Astrocyte (in vitro differentiated cells and primary cell): ENCODE results near the gene SRRM1. TPM values are rescaled to one million over a fixed set of nuclear protein-coding genes. Genes with fewer than 3 reads are reported as not detected.

Source experiments
- DNase-seq: peaks from one replicate; pipeline ENCODE4 v3.0.0-alpha.2; 2010; ENCODE audit warnings: low read depth
- FAIRE-seq: peaks from 2 replicates; lab custom pipeline; 2011; peaks lifted over from hg19 to GRCh38; lab: Jason Lieb, UNC
- H2AFZ ChIP-seq: 2 replicates; pipeline ENCODE4 v1.6.0; 2012; ENCODE audit warnings: low read depth, low read length, inconsistent platforms
- H3K27ac ChIP-seq: 2 replicates; pipeline ENCODE4 v1.5.1; 2011; ENCODE audit warnings: low read depth, low read length, inconsistent platforms
- H3K27me3 ChIP-seq: 2 replicates; pipeline ENCODE4 v1.6.0; 2011; ENCODE audit warnings: low read length, inconsistent platforms; ENCODE audit not compliant: insufficient read depth
- H3K36me3 ChIP-seq: 2 replicates; pipeline ENCODE4 v1.5.1; 2011; ENCODE audit warnings: low read length, inconsistent platforms; ENCODE audit not compliant: insufficient read depth
- H3K4me1 ChIP-seq: 2 replicates; pipeline ENCODE4 v1.5.1; 2011; ENCODE audit warnings: low read length, inconsistent platforms; ENCODE audit not compliant: insufficient read depth
- H3K4me2 ChIP-seq: 2 replicates; pipeline ENCODE4 v1.6.0; 2012; ENCODE audit warnings: low read length, inconsistent platforms
- H3K4me3 ChIP-seq: 2 replicates; pipeline ENCODE4 v1.5.1; 2011; ENCODE audit warnings: low read depth, mild to moderate bottlenecking, low read length, inconsistent platforms; ENCODE audit not compliant: insufficient read depth
- H3K79me2 ChIP-seq: 2 replicates; pipeline ENCODE4 v1.6.0; 2012; ENCODE audit warnings: mild to moderate bottlenecking, low read length, inconsistent platforms; ENCODE audit not compliant: insufficient read depth
- H3K9ac ChIP-seq: 2 replicates; pipeline ENCODE4 v1.6.0; 2012; ENCODE audit warnings: mild to moderate bottlenecking, low read length, inconsistent platforms
- H3K9me3 ChIP-seq: 2 replicates; pipeline ENCODE4 v1.5.1; 2012; ENCODE audit warnings: low read depth, mild to moderate bottlenecking, low read length, inconsistent platforms; ENCODE audit not compliant: insufficient read depth
- H4K20me1 ChIP-seq: 2 replicates; pipeline ENCODE4 v1.6.0; 2012; ENCODE audit warnings: low read length, inconsistent platforms; ENCODE audit not compliant: insufficient read depth
- H3K27ac Mint-ChIP-seq: one replicate; pipeline ENCODE4 v1.8.0; 2021; ENCODE audit warnings: mild to moderate bottlenecking, mixed read lengths; ENCODE audit not compliant: unreplicated experiment
- H3K27me3 Mint-ChIP-seq: one replicate; pipeline ENCODE4 v1.8.0; 2021; ENCODE audit warnings: low read depth, mixed read lengths; ENCODE audit not compliant: unreplicated experiment
- H3K36me3 Mint-ChIP-seq: one replicate; pipeline ENCODE4 v1.8.0; 2021; ENCODE audit warnings: low read depth, mixed read lengths; ENCODE audit not compliant: unreplicated experiment
- H3K4me1 Mint-ChIP-seq: one replicate; pipeline ENCODE4 v1.8.0; 2021; ENCODE audit warnings: low read depth, mixed read lengths; ENCODE audit not compliant: unreplicated experiment
- H3K4me3 Mint-ChIP-seq: one replicate; pipeline ENCODE4 v1.8.0; 2021; ENCODE audit warnings: mild to moderate bottlenecking, moderate library complexity, mixed read lengths; ENCODE audit not compliant: unreplicated experiment
- H3K9me3 Mint-ChIP-seq: one replicate; pipeline ENCODE4 v1.8.0; 2021; ENCODE audit warnings: mild to moderate bottlenecking, mixed read lengths; ENCODE audit not compliant: unreplicated experiment
- CTCF ChIP-seq: IDR thresholded peaks from 2 replicates; pipeline ENCODE4 v1.5.1; 2011; ENCODE audit warnings: low read depth, mild to moderate bottlenecking, inconsistent platforms, low read length, moderate library complexity; ENCODE audit not compliant: insufficient read depth
- EZH2 ChIP-seq: IDR thresholded peaks from 2 replicates; pipeline ENCODE4 v1.6.1; 2012; ENCODE audit warnings: mild to moderate bottlenecking, low read length, inconsistent platforms; ENCODE audit not compliant: insufficient read depth
- total RNA-seq: library from RNA; stranded (reverse); gene quantifications from 2 replicates; pipeline ENCODE4 v1.2.1, GENCODE V29; 2021

Gene SRRM1
- total RNA-seq, 1 donor from 2014 or later, result 138 TPM

DNA sequence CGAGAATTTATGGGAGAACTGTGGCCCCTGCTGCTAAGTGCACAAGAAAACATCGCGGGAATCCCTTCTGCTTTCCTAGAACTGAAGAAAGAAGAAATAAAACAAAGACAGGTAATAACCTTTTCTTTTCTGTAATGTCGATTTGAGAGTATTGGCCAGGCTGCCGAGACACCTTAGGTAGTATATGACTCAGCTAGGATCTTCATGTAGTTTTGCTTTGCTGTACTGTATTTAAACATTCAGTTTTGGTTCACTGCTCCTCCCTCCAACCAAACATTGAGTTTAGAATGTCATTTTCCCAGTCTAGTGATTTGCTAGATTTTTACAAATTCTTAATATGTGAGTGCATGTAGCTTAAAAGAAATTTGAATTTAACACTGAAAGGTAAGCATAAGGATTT lies 5.8 kb downstream of the SRRM1 start:
- H3K9ac ChIP-seq, result no peak overlapping the region

DNA sequence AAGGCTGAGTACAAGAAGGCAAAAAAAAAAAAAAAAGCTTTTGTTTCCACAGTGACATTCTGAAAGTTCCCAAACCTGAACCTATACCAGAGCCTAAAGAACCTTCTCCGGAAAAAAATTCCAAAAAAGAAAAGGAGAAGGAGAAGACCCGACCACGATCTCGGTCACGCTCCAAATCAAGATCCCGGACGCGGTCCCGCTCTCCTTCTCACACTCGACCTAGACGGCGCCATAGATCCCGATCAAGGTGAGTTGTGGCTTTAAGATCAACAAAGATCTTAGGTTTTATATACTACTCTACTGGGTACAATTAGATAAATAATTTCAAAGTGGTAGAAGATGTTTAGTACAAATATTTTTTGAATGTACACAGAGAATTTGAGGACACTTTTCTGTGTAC lies 9.3 kb downstream of the SRRM1 start:
- no peak for FAIRE-seq

More for the DNA sequence above, 5.8 kb downstream of the SRRM1 start:
- no peak overlapping the region for H2AFZ ChIP-seq
- no peaks in the 10 kb centered on the region for H3K9me3 Mint-ChIP-seq
- H3K27ac Mint-ChIP-seq, result no peak overlapping the region
- peaks cover 16% of the 10 kb centered on the region for H3K4me1 Mint-ChIP-seq
- no peak overlapping the region for H3K4me2 ChIP-seq
- peaks cover 10% of the 10 kb centered on the region for H3K4me1 ChIP-seq
- H4K20me1 ChIP-seq, result peaks cover 59% of the 10 kb centered on the region
- no peaks in the 10 kb centered on the region for H3K9me3 ChIP-seq
- TF ChIP-seq CTCF (no peak), EZH2 (no peak)
- H3K27ac ChIP-seq, result no peak overlapping the region
- H3K4me3 Mint-ChIP-seq, result no peak overlapping the region
- peaks cover 71% of the 10 kb centered on the region for H3K36me3 ChIP-seq
- no peaks in the 10 kb centered on the region for H3K27me3 ChIP-seq
- H3K79me2 ChIP-seq, result peaks cover 49% of the 10 kb centered on the region
- peaks cover 18% of the 10 kb centered on the region for H3K36me3 Mint-ChIP-seq
- DNase-seq (no peak), FAIRE-seq (no peak)
- H3K27me3 Mint-ChIP-seq, result no peaks in the 10 kb centered on the region
- no peak overlapping the region for H3K4me3 ChIP-seq

More for the DNA sequence above, 9.3 kb downstream of the SRRM1 start:
- Histone ChIP-seq H3K9me3 (no peaks in the 10 kb centered on the region), H3K4me1 (no peaks in the 10 kb centered on the region), H3K9ac (no peak overlapping the region), H3K36me3 (peaks cover 93% of the 10 kb centered on the region), H3K27ac (no peak overlapping the region), H4K20me1 (peaks cover 50% of the 10 kb centered on the region), H3K79me2 (peaks cover 51% of the 10 kb centered on the region), H3K4me3 (no peak overlapping the region), H3K4me2 (no peak overlapping the region), H3K27me3 (no peaks in the 10 kb centered on the region), H2AFZ (no peak overlapping the region)
- TF ChIP-seq EZH2 (no peak), CTCF (no peak)
- Mint-ChIP-seq H3K27ac (peak overlapping the region; percentile 47), H3K27me3 (no peaks in the 10 kb centered on the region), H3K4me3 (no peak overlapping the region), H3K9me3 (no peaks in the 10 kb centered on the region), H3K36me3 (peaks cover 20% of the 10 kb centered on the region), H3K4me1 (peaks cover 3% of the 10 kb centered on the region)
- DNase-seq, result no peak
